ENCODE data around the gene SLC2A13.
"Not testable (repeated sequence)": the region's sequence is repeated elsewhere in the genome, so short reads cannot be mapped to it uniquely, and the experiment has no call there.

The SLC2A13 gene

DNA sequence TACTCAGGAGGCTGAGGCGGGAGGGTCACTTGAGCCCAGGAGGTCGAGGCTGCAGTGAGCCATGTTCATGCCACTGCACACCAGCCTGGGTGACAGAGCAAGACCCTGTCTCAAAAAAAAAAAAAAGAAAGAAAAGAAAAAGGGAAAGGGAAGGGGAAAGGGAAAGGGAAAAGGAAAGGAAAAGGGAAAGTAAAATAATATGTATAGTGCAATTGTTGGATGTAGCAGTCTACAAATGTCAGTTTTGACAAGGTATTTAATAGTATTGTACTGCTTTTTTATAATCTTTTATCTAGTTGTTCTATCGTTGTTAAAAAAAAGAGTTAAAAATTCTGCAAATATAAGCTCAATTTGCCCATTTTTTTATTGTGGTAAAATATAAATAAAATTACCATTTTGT is 67.3 kb downstream of the SLC2A13 start:
- DNase-seq (ENCODE audit: low read depth, low spot score) = no peak

DNA sequence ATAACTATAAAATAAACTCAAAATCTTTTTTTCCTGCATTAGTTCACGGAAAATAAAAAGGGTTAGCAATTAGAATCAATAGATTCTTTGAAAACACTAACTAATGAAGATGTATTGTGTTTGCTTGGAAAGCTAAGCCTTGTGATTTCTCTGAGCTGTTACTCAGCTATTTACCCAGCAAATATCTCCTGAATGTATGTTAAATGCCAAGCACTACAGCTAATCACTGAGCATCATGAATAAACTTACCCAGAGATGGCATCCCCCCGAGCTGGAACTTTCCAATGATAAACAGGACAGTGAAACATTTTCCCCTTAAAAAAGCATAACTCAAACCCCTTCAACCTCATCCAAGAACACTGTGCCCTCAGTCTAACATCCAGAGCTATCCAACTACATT is 71.2 kb downstream of the SLC2A13 start:
- peak; percentile 11 for DNase-seq (ENCODE audit: low read depth, low spot score)

DNA sequence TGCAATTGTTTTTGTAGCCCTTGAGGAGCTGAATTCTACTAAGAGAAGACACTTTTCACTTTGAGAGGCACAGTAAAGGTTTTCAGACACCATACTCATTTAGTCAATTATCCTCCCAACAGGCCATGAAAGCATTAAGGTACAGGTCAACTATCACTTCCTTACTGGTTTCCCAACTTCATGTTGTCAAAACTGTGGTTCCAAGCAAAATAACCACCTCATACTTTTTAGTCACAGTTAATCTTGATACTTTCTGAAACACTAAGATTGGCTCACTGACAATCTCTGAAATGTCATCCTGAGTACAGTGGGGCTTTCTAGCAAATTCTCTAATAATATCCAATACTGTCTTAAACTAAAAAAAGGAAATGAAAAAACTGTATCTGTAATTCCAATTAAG is 71.7 kb downstream of the SLC2A13 start:
- no peak for DNase-seq (ENCODE audit: low read depth, low spot score)

DNA sequence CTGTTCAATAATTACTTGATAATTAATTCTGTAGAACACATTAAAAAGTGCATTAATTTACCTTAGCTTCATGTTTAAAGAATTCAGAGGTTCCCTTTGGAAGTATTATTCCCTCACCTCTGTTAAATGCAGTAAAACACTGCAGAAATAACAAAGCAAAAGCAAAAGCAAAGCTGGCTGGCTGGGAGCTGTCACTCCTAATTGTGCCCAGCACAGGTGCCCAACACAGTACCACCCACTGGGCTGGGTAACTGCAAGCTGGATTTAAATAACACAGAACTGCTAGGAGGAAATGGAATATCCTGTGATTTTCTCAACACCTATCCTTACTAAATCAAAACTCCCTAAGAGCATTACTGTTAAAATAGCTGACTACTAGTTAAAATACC is 72.6 kb downstream of the SLC2A13 start:
- DNase-seq (ENCODE audit: low read depth, low spot score) = no peak

DNA sequence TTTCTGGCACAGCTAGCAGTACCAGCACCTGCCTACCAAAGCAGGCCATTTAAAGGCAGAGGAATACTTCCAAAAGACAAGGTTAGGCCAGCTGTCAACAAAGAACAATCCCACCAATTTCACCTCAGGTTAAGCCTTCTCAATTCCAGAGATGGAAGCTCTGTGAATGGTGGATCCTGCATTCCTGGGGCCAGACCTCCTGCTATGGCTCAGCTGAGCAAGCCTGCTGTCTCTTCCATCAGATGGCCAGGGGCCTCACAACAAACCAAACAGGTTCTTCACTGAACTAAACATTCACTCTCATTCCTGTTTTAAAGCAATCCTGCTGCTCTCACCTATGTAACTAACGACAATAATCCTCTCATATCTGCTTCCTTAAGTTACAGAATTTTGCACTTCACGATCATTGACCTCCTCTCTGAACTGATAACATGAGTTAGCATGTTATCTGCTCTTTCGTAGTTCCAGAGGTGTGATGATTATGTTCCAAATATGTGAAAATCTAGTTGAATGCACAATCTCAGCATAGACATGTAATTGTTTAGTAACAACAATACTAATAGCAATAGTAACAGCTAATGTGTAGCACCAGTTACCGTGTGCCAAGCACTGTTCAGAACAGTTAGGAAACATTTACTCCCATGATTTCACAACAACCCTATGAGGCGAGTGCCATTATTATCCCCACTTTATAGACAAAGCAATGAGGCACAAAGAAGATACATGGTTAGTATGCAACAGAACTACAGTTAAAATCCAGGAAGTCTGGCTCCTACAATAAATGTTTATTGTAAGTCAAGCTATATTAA is 73.2 kb downstream of the SLC2A13 start:
- no peak for DNase-seq (ENCODE audit: low read depth, low spot score)

DNA sequence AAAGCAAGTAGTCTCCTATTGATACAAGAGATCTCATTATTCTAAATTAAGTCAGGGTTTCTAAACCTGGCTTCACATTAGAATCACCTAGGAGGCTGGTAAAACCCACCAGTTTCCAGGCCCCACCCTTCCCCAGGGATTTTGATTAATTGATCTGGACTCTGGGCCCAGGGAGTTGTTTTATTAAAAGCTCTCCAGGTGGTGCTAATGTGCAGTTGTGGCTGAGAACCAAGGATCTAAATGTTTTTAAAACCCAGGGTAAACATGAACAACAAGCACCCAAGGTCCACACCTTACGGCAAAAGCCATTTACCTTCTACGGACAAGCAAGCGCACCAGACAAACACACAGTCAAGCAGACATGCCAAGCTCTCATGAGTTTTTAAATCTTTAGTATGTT is 73.9 kb downstream of the SLC2A13 start:
- no peak for DNase-seq (ENCODE audit: low read depth, low spot score)

DNA sequence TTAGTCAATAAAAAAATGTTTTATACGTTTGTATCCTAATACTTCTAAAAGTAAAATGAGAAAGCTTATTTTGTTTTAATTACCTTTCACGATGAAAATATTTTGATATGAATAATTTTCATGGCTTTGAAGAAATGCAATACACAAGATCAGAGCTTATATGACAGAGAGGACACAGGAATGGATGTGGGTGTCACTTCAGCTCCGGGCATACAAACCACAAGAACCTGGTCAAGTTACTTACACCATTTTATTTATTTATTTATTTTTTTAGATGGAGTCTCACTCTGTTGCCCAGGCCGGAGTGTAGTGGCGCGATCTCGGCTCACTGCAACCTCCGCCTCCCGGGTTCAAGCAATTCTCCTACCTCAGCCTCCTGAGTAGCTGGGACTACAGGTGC is 74.9 kb downstream of the SLC2A13 start:
- not testable (repeated sequence) for DNase-seq (ENCODE audit: low read depth, low spot score)

DNA sequence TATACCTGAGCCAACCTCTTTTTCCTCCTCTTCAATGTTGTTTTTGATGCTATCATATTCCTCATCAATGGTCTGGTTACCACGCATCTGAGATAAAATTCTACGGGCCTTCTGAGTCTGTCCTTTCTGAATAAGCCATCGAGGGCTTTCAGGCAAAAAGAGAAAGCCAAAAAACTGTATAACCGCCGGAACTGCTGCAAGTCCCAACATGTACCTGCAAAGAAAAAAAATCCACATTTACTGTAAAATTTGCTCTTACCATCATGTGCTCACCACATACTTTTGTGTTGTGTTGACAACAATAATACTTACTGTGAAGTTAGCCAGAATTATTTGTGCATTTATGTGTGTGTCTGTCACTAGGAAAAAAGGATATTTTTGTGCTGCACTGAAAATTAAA is 77.6 kb downstream of the SLC2A13 start:
- DNase-seq (ENCODE audit: low read depth, low spot score) = no peak

DNA sequence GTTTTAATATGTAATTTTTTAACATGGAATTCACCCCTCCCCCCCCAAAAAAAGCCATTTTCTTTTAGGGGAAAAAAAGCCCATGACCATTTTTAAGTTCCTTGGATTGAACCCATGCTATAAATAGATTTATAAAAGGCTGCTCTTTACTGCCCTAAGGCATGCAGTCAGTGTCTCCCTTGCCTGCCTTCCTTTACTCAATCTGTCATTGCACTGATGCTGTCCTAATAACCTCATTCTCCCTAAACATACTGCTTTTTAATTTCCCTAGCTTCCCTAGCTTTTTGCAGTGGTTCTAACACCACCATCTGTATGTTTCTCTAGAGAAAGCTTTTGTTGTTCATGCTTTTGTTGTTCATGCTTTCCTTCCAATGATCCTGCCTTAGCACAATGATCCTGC is 83.0 kb downstream of the SLC2A13 start:
- DNase-seq (ENCODE audit: low read depth, low spot score) = no peak

DNA sequence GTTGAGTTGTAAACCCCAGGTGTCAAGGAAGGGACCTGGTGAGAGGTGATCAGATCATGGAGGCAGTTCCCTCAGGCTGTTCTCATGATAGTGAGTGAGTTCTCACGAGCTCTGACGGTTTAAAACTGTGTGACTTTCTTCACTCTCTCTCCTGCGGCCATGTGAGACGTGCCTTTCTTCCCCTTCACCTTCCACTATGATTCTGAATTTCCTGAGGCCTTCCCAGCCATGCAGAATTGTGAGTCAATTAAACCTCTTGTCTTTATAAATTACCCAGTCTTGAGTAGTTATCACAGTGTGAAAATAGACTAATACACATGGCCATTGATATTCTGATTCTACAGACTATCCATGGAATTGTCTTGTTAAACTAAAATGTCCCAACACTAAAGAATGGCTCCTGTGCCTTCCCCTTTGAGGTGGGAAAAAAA is 85.6 kb downstream of the SLC2A13 start:
- DNase-seq (ENCODE audit: low read depth, low spot score) = no peak

DNA sequence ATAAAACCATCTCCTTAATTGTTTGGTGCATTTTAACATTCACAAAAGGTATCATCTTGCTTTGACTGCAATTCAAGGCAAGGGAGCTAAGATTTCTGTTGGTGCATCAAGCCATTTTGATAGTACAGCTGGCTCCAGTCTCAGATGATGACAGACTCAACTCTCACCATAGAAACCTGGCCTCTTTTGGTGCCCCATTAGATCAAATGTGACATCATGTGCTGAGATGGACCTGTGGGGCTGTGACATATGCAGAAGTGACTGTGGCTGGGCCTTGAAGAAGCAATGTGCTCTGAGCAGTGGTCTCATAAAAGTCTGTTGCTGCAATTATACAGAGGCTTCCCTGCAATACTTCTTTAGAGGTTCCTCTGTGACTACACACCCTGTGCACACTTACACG is 88.4 kb downstream of the SLC2A13 start:
- DNase-seq (ENCODE audit: low read depth, low spot score) = no peak

DNA sequence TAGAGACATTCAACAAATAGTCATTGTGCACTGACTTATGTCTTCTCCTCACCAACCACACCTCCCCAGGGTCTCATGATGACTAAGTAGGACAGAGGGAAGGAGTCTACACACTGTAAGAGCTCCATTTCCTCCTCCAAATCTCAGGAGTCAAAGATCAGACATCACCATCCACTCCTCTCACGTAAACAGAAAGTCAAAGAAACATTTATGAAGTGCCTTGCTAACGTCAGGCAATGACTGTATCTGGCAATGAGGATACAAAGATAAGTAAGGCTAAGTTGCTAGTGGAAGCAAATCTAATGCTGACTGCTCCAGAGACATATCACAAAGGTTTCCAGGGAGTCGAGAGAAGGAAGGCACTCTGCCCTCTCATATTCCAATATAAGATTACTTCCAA is 88.9 kb downstream of the SLC2A13 start:
- no peak for DNase-seq (ENCODE audit: low read depth, low spot score)

DNA sequence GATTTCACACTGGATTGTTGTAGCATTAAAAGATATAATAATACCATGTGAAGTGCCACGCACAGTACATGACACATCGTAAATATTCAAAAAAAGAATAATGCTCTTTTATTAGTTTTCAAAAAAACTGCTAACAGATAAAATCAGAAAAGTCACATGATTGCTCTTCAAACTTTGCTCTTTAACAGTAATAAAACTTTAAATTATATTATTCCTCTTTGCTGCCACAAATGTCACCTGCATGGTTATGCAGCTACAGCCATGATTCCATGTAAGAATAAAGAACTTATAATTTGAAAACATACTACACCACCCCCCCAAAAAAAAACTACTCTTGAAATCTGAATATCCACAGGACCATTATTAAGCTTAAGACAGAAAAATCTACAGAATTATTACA is 90.0 kb downstream of the SLC2A13 start:
- DNase-seq (ENCODE audit: low read depth, low spot score) = no peak

DNA sequence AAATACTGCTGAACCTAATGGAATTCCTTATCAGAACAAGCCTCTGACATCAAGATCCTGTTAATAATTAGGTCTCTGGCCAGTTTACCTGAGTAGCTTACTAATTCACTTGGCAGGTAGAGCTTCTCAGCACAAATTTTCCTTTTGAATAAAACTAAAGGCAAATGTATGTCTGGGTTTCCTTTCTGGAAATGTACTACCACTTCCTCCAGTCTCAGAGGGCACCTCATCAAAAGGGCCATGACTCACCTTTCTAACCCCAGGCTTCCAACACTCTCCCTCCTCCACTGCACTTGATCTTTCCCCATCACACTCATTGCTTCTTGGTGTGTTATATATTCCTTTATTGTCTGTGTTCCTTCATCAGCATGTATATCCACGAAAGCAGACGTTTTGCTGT is 90.5 kb downstream of the SLC2A13 start:
- no peak for DNase-seq (ENCODE audit: low read depth, low spot score)

DNA sequence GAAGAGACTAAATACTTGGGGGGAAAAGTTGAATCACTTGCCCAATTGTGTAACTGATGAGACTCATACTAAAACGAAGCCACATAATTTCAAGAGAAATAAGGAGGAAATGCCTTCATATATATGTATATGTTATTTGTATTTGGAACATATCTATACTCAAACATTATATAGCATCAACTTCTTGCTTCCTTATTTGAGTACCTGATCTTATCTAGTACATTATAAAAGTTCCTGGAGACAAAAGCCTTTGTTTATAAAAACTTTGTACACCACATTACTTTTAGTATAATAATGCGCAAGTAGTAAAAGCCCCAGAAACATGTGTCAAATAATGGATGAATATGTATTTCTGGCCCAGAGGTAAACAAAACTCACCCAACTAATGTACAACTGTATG is 92.0 kb downstream of the SLC2A13 start:
- no peak for DNase-seq (ENCODE audit: low read depth, low spot score)

DNA sequence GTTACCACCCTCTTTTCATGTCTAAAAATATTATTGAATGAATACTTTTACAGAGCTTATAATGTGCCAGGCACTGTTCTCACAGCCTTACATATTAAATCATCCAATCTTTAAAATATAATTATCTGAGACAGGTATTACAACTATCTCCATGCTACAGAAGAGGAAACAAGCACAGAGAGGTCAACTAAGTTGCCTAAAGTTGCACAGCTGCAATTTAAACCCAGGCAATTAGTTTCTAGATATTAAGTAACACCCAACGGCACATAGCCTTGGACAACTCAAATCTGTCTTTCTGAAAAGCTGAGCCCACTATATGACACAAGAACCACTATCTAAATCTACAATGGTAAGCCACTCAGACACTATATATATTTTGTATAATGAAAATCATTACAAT is 92.6 kb downstream of the SLC2A13 start:
- DNase-seq (ENCODE audit: low read depth, low spot score) = no peak

DNA sequence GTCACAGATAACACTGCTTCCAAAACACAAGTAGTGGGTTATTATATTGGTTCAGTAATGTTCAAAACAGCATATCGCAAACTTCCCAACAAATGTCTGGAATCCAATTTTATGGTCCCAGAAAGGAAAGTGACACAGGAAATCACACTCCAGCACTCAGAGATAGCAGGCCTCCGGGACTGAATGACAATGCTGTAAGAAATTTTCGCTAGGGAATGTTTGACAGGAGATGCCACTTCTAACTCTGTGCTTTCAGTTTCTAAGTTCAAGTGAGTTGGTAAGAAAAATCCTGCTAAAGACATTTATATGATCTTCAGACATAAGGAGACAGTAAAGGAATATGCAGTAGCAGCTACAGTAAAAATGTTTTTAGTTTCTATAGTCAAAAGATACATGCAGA is 93.2 kb downstream of the SLC2A13 start:
- no peak for DNase-seq (ENCODE audit: low read depth, low spot score)

DNA sequence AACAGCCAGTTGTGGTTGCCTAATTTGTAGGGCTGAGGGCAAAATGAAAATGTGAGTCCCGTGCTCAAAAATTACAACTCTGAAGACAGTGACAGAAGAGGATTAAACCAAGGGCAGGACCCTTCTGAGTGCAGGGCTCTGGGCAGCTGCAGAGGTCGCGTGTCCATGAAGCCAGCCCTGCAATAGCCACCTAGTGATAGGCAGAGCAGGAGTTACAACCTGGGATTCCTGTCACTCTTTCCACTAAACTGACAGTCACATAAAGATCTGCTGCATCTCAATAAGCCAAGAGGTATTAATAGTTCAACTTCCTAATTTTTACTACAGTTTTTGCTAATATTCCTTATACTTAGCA is 94.1 kb downstream of the SLC2A13 start:
- DNase-seq (ENCODE audit: low read depth, low spot score) = no peak

DNA sequence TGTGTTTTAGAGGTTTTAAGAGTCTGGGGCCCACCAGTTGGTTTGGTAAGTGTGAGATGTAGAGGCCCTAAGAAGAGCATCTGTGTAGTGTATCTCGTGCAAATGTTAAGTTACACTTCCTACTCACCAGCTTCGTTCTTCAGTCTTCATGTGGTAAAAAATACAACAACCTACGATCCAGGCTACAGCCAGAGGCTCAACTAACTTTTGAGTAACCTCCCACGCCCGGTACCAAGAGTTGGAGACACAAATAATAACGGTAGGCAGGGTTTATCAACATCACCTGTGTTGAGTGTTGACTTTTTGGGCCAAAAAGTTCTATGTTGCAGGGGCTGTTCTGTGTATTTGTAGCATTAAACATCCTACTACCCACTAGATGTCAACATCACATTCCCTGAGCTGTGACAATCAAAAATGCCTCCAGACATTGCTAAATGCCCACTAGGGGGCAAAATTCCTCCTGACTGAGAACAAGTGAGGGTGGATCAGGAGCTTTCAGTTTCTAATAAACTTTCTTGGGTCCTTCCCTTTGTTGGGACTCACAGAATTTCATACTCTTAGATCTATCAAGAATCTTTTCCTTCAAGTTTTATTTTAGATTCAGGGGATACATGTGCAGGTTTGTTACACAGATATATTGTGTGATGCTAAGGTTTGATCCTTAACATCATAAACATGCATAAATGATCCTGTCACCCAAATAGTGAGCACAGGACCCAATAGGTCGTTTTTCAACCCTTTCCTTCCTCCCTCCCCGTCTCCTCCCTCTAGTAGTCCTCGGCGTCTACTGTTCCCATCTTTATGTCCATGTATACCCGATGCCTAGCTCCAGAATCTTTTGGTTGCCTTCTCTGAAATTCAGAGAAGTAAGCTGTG is 94.7 kb downstream of the SLC2A13 start:
- DNase-seq (ENCODE audit: low read depth, low spot score) = peak; percentile 69

DNA sequence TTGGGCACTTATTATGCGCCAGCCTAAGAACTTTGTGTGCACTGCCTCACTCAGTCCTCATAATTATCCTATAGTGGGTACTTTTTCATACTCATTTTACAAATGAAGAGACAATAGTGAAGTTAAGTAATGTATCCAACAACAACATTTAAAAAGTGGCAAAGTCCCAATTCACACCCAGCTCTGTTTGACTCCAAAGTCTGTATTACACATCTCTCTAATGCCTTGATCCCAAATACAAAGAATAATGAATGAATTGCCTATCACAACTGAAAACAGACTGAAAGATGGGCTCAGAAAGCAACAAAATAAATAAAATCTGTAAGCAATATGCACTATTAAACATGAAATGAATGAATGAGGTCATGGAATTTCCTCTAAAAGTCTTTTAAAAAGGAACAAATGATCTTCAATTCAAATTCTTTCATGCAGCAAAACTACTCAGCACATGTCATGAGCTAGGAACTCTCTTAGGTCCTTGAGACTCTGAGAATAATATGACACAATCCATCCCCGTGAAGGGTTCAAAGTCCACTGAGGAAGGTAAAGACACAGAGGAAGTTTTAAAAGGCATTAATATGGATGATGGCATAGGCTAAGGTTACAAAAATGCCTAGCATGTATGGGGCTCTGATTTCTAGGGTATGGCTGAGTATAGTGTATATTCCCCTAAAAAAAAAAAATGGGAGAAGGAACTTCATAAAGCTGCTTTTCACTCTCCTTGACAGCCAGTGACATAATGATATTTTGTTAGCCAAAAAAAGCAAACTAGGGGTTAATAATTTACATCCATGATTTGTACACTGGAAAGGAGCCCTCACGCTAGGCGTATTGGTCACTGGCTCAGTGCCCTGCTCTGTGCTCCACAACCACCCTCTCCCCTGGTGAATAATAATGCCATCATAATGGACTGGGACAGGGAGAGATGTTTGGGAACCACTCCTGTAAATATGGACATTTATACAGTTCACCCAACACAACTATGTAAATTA is 103.4 kb downstream of the SLC2A13 start:
- DNase-seq (ENCODE audit: low read depth, low spot score) = no peak

DNA sequence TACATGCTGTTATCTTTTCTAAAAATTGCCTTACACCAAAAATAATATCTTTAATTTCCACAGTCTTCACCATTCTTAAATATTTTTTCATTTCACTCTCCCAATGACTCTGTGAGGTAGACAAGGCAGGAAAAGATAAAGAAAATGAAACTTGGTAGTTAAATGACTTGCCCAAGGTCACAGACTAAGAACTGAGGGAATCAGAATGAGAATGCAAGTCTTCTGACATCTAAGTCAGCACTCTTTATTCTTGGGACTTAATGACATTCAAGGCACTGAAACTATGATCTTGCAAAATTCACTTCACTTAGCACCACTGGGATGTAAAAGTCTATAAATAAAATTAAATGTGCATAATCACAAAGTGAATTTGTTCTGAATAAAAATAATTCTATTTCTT is 104.5 kb downstream of the SLC2A13 start:
- DNase-seq (ENCODE audit: low read depth, low spot score) = no peak

DNA sequence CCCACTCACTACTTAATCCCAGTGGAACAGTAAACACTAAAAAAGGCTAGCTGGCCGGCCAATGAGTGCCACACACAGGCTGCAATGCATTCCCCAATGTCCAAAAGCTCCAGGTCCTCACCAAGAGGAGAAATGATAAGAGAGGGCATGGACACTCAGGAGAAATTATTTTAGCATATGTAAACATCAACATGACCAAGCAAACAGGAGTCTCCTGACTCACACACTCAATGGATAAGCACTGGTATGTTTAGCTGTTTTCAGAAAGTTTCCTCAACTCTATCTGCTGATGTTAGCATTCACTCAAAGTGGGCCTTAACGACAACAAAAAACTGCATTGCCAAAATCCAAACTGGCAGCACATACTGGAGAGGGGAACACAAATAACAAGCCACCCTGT is 105.0 kb downstream of the SLC2A13 start:
- DNase-seq (ENCODE audit: low read depth, low spot score) = no peak

Data from astrocyte of the hippocampus (primary cell).